PC-9 (cell line): ENCODE data around the gene SPTSSB.

Experiments
- EZH2 ChIP-seq: fragments of 200-600 bp; sonication (generic); IDR thresholded peaks from 2 replicates; pipeline ENCODE4 v1.8.0; 2017; ENCODE audit warnings: antibody characterized with exemption, low read depth
- TF ChIP-seq, protein P1 (sequence below): fragments of 200-600 bp; sonication (generic); conservative IDR thresholded peaks from 2 replicates; pipeline ENCODE4 v1.6.1; 2017; ENCODE audit warnings: mixed run types, antibody characterized with exemption, mild to moderate bottlenecking, moderate library complexity

DNA sequence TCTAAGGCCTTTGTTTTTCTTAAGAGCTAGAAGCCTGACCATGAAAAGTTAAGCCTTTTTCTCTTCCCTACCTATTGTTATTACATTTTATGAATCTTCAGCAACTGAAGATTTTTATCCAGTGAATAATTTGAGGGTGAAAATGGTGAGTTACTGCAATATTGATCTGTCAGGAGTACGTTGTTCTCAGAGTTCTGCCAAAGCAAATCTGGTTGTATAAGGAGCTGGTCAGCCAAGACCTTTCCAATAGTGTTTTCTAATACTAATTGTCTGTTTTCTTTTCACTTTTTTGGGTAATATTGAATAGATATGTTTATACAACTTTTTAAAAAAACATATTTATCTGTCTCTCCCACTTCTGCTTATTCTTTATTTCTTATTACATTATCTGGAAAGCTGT, 15.0 kb downstream of the SPTSSB start:
- TF ChIP-seq, protein P1, sequence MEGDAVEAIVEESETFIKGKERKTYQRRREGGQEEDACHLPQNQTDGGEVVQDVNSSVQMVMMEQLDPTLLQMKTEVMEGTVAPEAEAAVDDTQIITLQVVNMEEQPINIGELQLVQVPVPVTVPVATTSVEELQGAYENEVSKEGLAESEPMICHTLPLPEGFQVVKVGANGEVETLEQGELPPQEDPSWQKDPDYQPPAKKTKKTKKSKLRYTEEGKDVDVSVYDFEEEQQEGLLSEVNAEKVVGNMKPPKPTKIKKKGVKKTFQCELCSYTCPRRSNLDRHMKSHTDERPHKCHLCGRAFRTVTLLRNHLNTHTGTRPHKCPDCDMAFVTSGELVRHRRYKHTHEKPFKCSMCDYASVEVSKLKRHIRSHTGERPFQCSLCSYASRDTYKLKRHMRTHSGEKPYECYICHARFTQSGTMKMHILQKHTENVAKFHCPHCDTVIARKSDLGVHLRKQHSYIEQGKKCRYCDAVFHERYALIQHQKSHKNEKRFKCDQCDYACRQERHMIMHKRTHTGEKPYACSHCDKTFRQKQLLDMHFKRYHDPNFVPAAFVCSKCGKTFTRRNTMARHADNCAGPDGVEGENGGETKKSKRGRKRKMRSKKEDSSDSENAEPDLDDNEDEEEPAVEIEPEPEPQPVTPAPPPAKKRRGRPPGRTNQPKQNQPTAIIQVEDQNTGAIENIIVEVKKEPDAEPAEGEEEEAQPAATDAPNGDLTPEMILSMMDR = no peak
- no peak for TF ChIP-seq EZH2
